ENCODE measurements around the gene PKP1.

PKP1 gene

GRCh38 chr1:201354901-201355295 lies 71.6 kb downstream of the PKP1 start:
- no peak for DNase-seq

DNA sequence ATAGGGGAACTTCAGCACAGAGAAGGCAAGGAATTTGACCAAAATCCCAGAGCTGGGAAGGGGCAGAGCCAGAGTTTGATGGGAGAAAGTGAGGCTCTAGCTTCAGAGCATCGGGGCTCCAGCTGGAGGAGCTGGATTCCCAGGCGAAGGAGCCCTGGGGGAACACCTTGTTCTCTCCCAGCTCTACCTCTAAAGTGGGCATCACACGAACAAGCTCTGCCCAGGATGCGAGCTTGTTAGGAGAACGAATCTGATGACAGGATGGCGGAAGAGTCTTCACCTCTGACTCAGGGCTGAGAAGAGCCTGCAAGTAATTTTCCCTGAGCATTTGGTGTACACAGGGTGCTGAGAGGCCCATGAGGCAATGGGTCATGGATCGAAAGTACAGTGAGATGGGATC lies 72.2 kb downstream of the PKP1 start:
- DNase-seq, result no peak

- DNase-seq, result no peak
Measured at GRCh38 chr1:201356236-201356635, 72.9 kb downstream of the PKP1 start.

DNA sequence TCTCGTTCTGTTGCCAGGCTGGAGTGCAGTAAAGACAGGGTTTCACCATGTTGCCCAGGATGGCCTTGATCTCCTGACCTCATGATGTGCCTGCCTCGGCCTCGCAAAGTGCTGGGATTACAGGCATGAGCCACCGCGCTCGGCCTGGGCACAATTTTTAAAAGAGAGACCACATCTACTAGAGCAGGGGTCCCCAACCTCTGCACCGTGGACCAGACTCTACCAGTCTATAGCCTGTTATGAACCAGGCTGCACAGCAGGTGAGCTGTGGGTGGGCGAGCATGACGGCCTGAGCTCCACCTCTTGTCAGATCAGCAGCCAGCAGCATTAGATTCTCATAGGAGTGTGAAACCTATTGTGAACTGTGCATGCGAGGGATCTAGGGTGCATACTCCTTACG lies 73.4 kb downstream of the PKP1 start:
- no peak for DNase-seq

- DNase-seq, result no peak
Measured at GRCh38 chr1:201357211-201357610, 73.9 kb downstream of the PKP1 start.

GRCh38 chr1:201357636-201358348 lies 74.5 kb downstream of the PKP1 start:
- DNase-seq, result no peak

- DNase-seq, result no peak
Measured at GRCh38 chr1:201358596-201358995, 75.3 kb downstream of the PKP1 start.

DNA sequence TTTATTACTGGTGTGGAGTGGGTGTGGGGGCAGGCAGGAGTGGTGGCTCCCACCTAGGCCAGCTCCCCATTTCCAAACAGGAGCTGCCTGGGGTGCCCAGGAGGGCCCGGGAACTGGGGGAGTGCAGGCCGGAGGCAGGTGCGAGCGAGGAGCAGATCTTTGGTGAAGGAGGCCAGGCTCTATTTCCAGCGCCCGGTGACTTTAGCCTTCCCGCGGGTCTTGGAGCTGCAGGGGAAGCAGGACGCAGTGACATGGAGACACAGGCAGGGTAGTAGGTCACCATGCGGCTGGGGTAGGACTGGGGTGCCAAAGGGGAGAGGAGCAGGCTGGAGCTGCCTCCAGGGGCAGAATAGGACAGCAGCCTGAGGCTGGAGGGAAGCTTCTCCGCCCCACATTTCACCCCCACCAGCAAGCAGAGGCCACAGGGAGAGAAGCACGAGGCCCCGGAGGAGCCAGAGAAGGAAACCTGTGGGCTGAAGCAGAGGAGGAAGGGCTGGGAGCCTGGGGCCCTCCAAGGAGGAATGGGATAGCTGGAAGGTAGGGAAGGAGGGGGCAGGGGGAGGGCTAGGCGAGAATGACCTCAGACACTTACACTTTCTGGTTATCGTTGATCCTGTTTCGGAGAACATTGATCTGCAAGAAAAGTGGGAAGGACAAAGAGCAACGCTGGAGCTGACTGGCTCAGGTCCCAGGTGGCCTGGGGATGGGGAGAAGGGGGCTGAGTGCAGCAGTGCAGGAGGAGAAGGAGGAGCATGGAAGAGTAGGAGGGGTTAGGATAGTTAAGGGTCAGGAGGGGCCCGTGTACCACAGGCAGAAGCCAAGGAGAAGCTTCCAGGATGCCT lies 75.9 kb downstream of the PKP1 start:
- no peak for DNase-seq

- no peak for DNase-seq
Measured at GRCh38 chr1:201359873-201360210, 76.5 kb downstream of the PKP1 start.

DNA sequence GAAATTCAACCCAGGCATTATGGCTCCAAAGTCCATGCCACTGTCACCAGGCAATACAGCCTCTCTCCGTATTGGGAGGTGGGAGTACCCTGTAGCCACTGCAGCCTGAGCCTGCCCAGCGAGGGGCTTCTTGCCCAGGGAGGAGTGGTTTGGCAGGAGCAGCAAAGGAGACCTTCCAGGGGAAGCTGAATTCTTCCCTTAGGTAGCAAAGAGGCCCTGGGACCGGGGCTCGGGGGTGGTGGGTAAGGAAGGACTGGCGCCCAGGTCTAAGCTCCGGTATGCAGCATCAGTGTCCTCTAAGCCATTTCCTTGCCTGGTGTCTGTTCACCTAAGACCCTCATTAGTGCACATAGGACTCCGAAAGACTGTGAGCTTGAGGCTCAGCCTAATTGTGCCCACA lies 77.2 kb downstream of the PKP1 start:
- DNase-seq, result no peak

GRCh38 chr1:201360901-201361651 lies 77.8 kb downstream of the PKP1 start:
- no peak for DNase-seq

GRCh38 chr1:201361652-201362504 lies 78.6 kb downstream of the PKP1 start:
- peak in 1 of 2 donors; percentile 10 for DNase-seq

GRCh38 chr1:201362906-201363305 lies 79.6 kb downstream of the PKP1 start:
- no peak for DNase-seq

- no peak for DNase-seq
Measured at GRCh38 chr1:201363467-201363866, 80.2 kb downstream of the PKP1 start.

DNA sequence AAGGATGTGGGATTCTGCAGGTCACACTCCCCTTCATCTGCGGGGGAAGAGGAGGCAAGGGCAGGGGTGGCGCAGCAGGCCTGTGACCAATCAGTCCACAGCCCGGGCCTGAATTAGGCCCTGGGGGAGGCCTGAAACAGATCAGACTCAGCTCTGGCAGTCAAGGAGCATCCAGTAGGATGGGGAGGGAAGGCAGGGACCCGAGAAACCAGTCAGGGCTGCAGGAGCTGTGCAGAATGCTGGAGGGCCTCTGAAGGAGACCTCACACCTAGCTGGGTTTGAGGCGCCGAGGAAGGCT lies 81.5 kb downstream of the PKP1 start:
- no peak for DNase-seq

DNA sequence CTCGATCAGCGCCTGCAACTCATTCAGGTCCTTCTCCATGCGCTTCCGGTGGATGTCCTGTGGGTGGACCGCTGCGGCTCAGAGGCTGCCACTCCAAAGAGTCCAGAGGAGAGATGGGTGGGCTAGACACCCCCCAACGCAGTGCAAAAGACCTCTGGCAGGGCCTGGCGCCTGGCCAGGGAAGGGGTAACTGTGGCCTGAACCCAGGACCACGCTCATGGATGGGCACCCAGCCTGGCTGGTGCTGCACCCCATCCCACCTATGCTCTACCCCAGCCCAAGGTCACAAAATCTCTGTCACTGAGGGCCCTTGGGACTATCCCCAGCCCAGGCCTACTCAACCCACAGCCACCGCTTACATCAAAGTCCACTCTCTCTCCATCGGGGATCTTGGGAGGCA lies 81.9 kb downstream of the PKP1 start:
- DNase-seq, result no peak

DNA sequence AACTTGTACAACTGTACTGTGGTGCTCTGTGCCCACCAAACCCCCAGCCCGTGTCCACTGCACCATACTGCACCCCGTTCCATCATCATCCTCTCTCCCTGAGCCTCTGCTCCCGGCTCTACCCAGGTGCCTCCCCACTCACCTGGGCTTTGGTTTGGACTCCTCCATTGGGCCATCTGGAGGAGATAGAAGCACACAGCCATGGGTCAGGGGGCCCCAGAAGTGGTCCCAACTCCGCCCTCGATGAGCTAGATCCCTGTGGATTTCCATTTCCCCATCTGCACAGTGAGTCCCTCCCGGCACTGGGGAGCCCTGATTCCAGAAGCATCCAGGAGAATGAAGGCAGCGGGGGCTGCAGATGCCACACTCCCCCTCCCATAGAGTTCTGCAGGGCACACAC lies 83.4 kb downstream of the PKP1 start:
- DNase-seq, result no peak

DNA sequence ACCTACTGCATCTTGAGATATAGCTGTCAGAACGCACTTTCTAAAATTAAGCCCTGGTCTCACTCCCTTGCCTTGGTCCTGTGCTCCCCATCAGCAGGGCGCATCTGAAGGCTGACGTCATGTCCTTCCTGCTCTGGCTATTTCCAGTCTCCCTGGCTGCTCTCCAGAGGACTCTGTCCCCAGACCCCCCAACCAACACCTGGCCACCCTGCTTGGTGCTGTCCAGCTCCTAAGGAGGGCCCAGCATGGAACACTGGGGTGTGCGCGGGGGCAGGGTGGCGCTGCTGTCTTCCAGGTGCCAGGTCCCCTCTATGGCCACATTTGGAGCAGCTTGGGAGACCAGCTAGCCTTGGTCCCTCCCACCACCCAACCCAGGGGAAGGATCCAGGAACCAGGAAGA lies 85.9 kb downstream of the PKP1 start:
- no peak for DNase-seq

- no peak for DNase-seq
Measured at GRCh38 chr1:201370500-201370899, 87.2 kb downstream of the PKP1 start.

GRCh38 chr1:201371276-201371675 lies 88.0 kb downstream of the PKP1 start:
- DNase-seq, result no peak

- no peak for DNase-seq
Measured at GRCh38 chr1:201371792-201372191, 88.5 kb downstream of the PKP1 start.

- DNase-seq, result no peak
Measured at GRCh38 chr1:201374364-201374763, 91.1 kb downstream of the PKP1 start.

- no peak for DNase-seq
Measured at GRCh38 chr1:201375169-201375568, 91.9 kb downstream of the PKP1 start.
